GM21528 (cell line): ENCODE measurements around the gene CISD1.

ENCODE experiments used
- ATAC-seq: cut with Tn5 transposase; IDR thresholded peaks from one replicate; pipeline ENCODE4 v1.9.1; 2021; ENCODE audit warnings: mild to moderate bottlenecking, moderate library complexity; ENCODE audit not compliant: unreplicated experiment, low FRiP score

Gene CISD1

DNA sequence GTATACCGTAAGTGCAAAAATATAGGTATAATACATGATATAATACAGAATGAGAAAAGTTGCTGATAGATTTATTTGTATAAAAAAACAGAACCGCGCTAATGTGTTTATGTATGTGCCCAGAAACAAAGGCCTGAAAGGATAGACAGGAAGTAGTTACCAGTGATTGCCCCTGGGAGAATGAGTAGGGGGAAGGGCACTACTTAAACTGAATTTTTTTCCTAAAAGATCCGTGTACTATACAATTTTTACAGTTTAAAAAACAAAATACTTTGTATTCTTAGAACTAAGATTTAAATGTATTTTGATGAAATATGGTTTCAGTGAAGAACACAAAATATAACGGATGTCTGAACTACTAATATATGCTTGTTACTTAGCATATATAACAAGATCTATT, 4.2 kb upstream of the CISD1 start:
- no peak for ATAC-seq

DNA sequence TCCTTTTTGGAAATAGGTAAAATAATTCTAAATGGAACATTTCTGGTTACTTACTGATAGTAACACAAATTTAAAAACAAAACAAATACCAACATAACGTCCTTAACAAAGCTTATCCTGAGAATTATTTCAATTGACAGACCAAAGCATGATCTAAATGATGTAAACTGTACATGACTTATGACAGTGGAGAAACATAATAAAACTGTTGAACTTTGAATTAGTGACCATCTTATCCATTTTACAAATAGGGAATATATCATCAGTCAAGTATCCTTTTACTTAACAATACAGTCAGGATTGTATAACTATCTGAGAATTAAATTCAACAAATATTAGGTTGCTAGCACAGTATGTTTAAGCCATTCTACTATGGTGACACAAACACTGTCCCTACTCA, 3.7 kb upstream of the CISD1 start:
- no peak for ATAC-seq

DNA sequence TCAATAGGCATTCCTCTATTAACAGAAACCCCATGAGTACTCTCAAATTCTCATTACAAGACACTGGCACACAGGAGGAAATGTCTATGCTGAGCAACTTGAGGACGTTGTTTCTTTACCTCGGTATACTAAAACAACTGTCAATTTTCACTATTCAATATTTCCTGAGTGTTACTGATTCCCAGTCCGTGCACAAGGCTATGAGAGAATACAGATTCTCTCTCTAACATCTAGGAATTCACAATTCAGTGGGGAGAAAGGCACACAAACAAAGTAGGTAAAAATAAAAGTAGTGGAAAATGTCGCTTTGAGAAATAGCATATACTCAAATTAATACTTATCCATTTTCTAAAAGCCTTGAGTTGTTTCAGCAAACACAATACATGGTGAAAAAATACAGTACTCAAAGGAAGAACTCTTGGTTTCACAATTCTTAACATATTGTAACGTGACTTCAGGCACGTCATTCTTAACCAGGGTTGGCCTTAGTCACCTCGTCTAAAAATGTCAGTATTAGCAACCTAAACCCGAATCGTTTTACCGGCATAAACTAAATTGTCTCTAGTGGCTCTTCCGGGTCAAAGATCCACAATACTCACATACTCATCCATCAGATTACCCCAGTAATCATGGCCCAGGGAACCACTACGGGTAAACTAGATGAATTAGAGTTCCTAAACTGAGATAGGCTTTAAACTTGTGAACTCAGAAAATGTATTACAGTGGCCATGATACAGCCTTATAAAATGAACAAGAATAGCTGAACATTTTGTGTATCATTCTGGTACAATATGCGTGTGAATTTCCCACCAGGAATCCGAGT, 2.7 kb upstream of the CISD1 start:
- ATAC-seq: peak; percentile 14

DNA sequence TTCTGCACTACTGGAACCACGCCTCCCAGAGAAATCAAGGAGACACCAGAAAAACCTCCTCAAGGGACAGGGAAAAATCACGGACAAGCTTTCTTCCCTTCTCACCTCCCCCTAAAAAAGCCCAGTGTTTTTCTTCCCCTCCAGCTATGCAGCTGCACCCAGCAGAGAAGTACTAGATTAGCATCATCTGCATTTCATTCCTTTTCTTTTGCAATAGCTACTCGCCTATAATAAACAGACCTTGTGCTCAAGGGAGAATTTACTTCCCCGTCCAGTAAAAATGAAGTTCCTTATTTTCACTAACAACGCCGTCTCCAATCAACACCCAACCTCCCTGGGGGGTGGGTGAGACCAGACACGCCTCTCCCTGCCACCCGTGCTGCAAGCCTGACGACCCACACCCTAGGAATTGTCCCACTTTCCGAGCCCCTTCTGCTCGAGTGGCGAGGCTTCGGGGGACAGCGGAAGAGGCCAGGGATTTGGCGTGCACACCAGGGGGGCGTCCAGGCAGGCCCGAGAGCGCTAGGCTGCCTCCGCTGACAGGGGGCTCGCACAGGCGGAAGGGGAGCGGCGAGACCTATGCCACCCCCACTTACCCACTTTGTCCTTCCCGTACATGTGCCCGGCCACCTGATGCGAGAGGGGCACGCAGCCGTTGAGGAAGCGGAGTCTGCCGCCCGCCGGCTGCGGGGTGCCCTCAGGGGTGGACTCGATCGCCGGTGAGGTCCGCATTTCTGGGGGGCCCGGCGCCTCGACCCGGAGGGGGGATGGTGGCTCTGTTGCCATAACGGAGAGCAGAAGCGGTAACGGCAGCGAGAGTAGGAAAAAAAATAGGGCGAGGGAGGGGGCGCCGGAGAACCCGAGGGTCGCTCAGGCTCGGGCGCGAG, 1.9 kb upstream of the CISD1 start:
- ATAC-seq: peak; percentile 10

DNA sequence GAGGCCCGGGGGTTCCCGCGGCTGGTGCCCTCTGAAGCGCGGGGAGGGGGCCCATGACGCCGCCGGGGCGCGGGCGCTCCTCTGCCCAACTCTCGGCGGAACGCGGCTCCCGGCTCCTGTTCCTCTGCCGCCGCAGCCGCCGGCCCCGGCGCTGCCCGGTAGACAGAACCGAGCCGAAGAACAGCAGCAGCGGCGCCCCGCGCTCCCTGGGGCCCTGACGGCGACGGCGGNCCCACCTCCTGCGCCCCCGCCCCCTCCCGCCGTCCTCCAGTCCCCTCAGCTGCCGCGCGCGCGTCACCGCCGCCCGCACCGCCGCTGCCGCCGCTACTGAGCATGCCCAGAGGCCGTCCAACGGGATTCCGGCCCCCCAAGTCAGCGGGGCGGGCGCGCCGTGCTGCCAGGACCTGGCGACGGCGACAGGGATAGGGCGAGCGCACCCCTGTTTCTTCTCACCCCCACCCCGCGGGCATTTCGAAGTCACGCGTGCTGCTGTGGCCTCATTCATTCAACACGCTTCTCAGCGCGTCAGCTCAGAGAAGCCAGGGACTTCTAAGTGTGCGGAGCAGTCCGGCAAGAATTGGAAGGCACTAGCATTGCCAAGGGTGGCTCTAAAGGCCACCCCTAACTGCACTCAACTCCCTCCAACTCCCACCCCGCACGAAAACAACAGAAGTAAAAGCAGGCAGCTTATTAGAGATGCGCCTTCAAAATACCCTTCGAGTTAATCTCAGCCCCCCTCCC, 1.1 kb upstream of the CISD1 start, which contains the start of gene IPMK:
Gene IPMK, minus strand, starts transcription at position 182 of the 741 bp plus-strand sequence. CDS start 283 bp downstream, outside the sequence.
- ATAC-seq: peak; percentile 56

DNA sequence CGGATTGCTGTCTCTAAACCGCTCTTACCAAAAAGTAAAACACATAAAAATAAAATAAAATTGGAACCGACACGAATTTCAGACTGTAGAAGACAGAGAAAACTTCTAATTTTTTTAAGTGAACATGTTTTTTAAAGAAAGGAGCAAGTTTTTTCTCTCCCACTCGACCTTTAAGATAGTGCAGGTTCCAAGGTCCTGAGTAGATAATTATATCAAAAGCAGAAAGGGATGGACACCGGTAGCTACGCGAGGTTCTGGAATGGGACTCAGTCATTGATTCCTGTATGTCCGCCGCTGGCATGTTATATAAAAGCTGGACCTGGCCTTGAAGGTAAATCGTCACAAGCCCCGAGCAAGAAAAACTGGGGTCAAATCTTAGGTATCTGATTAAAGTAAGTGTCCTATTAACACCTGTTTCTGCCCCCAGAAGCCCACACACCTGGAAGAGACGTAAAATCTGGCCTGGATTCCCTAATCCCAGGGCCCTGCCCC, 462 bp upstream of the CISD1 start:
- peak; percentile 1 for ATAC-seq

DNA sequence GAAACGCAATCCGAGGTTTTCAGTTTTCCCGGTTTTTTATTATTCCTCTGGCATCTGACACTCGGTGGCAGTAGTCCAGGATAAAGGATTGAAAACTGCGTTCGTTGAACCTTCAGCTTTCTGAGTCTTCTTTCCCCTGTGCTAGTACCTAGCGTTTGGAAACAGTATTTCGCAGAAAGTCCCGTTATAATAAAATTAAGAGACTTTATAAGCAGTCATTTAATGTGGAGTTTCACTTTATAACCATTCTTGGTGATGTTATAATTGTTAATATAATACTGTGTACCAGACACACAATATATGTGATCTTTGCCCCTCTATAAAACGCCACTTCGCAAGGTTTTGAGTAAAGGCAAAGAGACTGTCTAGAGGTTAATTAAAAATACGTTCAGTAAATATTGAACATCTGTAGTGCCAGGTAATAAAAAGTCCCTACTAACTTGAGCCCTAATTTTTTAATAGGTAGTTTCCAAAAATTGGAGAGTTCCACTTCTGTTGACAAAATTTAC, 874 bp downstream of the CISD1 start:
- no peak for ATAC-seq

DNA sequence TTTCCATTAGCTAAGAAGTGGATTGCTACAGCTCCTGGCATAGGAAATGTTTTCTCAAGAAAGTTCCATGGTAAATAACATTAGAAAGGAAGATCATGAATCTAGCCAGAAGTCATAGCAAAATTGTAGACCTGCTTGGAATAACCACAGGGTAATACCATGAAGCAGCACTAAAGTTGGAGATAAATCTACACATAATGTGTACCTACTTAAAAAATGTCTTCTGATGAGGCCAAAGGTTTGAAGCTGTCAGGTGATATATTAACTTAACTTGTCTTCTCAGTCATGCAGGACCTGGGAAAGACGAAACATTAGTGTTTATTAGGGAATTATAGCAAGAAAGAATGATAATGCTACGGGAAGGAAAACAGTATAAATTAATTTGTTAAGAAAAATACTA, 6.3 kb downstream of the CISD1 start:
- no peak for ATAC-seq

DNA sequence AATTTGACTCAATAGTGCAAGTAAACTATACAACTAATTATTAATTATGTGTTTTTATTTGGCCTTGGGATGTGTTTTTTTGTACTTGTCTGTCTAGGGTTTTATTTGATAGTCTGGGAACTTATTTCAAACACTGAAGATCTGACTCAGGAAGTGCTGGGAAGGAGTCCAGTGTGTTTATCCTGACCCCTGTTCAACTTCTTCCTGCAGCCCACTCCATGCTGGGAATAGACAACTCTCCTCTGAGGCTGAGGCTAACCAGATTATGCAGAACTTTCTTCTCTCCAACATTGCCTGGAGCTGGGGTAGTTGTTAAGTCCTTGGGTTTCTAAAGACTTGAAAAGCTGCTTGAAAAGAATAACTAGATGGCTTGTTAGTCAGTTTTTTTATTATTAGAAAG, 6.9 kb downstream of the CISD1 start:
- no peak for ATAC-seq

DNA sequence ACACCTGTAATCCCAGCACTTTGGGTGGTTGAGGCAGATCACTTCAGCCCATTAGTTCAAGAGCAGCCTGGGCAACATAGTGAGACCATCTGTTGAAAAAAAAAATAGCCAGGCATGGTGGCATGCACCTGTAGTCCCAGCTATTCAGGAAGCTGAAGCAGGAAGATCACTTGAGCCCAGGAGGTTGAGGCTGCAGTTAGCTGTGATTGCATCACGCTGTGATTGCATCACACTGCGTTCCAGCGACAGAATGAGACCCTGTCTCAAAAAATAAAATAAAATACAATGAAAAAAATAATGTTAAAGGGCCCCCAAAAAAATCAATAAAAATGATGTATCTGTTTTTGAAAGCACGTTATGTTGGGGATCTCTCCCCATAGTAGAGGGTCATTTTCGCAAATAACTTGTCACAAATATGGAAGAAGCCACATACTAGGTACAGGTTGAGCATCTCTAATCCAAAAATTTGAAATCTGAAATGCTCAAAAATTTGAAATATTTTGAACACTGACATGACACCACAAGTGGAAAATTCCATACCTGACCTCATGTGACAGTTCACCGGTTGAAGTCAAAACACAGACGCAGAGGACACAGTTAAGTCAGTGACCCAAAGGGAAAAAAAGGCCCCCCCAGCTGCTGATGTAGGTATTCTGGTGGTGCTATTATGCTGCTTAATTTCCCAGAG, 9.5 kb downstream of the CISD1 start:
- ATAC-seq: no peak

DNA sequence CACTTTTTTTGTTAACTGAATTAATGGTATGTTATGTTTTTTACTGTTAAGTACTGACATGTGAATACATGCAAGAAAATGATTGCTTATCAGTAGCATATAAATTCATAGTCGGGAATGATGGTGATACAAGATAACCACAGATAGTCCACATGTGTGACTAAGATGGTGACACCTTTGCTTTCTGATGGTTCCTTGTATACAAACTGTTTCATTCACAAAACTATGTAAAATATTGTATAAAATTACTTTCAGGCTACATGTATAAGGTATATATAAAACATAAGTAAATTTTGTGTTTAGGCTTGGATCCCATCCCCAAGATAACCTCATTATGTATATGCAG, 10.0 kb downstream of the CISD1 start:
- no peak for ATAC-seq

DNA sequence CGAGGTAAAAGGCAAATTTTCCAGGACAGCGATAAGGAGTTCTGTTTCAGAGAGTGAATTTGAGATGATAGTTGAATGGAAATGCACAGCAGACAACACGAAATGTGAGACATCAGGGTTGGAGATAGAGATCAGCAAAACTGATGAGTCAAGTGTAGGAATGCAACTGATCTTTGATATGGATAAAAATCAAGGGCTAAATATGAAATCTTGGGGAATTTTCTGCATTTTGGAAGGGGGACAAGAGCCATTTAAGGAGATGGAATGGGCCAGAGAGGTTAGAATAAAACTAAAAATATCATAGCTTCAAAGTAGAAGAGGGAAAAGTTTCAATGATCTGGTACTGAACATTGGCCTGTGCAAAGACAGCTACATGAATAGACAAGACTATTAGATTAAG, 11.5 kb downstream of the CISD1 start:
- ATAC-seq: no peak

DNA sequence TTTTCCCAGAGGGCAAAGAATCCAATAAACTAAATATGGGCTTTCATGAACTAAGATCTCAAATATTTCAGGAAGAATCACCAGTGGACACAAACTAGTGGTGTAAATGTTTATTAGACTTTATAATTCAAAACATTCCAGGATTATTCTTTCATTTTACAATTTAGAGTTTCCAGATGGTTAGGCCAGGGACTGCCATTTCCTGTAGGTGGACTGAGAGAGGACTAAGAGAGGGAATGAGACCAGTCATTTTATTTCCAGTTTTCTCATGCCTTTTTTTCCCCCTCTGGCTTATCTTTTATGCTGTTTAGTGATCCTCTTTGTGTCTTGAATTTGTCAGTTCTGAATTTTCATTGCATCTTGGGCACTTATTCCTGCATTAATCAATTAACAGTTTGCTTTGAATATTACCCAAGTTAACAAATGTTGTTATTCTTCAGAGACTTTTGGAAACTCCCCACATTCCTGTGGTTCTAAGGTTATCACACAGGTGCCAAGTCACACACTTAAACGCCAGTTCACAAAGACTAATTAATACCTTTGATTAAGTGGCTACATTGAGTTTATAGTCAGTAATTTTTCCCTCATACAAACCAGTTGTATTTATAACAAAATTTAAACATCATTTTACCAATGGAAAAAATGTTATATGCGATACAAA, 12.3 kb downstream of the CISD1 start:
- ATAC-seq: no peak

DNA sequence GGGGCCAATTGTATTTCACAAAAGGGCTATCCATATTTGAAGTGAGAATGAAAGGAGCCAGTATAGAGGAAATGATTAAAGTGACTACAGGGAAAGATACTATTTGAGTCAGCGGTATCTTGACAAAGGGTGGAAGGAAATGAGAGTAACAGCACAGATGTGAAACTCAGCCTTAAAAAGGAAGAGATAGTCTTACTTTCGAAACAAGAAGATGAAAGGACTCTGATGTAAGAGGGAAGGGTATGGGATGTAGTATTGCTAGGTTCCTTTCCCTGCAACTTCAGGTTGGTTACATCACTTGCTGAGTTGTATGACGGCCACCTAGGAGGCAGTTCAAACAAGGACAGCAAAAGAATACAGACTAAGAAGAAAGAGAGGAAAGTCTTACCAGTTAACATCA, 13.7 kb downstream of the CISD1 start:
- ATAC-seq: peak; percentile 99

DNA sequence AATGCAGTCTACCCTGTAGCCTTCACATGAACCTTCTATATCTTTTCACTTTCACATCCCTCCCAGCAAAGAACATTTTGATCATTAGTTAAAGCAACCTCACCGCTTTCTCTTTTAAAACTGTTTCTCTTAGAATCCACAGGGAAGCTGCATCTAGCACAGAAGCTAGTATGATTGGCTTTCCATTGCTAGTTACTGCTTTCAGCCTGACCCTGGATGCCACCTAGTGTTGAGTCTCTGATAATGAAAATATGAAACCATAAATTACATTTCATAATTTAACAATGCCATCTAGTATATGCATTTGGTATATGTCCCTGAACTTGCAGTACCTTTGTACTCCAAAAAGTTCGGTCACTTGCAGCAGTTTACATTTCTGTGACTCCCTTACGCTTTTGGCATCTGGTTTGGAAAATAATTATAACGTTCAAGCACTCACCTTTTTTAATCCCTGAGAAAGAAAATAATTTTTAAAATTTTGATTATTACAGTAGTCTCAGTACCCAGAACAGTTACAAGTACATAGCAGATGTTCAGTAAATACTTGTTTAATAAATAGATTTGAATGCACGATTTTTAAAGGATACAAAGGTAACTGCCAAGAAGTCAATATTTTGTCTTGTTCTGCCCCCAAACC, 22.7 kb downstream of the CISD1 start:
- no peak for ATAC-seq

DNA sequence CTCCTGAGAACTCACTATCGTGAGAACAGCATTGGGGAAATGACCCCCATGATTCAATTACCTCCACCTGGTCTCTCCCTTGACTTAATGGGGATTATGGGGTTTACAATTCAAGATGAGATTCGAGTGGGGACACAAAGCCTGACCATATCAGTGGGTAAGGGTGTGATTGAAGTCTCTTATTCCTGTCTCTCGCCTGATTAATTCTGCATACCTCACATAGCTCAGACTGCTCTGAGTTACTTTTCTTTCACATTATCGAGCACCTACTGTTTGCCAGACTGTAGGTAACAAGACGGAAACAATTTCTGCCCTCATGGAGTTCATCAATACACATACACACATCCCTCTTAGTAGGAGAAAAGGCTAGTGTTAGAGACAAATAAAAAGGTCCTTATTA, 25.0 kb downstream of the CISD1 start:
- ATAC-seq: no peak

DNA sequence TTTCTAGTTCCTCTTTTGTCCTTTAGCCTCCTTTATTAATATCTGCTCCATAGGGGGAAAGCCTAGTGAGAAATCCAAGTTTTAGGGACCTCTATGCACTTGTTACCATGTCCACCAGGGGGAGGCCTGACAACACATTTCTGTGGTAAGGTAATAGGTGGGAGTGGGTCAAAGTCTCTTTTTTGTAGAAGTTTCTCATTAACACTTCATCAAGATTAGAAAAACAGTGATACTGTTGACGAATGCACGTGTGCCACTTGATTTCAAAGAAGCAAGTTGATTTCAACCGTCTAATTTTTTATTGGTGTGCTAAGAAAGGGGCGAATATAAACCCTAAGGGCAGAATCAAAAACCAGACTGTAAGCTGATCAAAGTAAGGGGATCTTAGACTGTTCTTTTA, 30.6 kb downstream of the CISD1 start:
- peak; percentile 94 for ATAC-seq

DNA sequence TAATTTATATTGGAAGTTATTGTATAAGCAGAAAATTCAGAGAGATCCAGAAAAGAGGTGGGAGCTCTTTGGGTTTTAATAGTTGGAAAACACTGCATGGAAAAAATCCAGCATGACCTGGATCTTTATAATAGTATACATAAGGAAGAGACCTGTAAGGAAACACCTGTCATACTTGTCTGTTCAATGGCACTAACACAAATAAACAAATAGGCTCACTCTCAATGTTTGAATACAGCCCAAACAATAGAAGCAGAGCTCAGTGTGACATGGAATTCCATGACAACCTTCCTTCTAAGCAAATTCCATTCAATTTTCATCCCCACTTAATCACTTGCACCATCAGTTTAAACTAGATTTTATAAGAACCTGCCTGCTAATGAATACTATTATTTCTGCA, 31.7 kb downstream of the CISD1 start:
- no peak for ATAC-seq

DNA sequence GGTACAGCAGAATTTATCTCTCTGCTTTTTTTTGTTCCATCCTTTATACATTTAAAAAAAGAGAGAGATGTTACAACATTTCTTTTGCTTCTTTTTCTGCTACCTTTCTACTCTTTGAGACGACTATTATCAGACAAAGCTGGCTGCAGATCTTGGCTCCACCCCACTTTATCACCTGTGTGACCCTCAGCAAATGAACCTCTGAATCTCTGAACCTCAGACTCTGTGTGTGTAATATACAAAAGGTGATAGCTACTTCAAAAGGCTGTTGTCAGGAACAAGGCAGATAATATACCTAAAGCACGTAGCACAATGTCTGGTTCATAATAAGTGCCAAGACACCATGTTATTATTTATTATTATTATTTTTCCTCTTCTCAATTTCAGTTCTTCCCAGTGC, 33.3 kb downstream of the CISD1 start:
- no peak for ATAC-seq
